Tibial nerve (tissue), 4 donors: ENCODE measurements around the gene BDH2.

Experiments
- CTCF ChIP-seq, 5 experiments: fragments of 200-600 bp in 3 of 5; fragments of 450-650 bp in 2 of 5; sonication (generic) in 3 of 5; IDR thresholded peaks; one replicate each; pipeline ENCODE4 v1.5.1; 2016 to 2019; ENCODE audit warnings: antibody characterized with exemption in 5 of 5, mild to moderate bottlenecking in 3 of 5, moderate library complexity in 2 of 5
- EP300 ChIP-seq, 2 donors: sonication (generic); formaldehyde crosslinking; IDR thresholded peaks; one replicate each; pipeline ENCODE4 v1.6.1; 2017; ENCODE audit warnings: antibody characterized with exemption in 2 of 2, mild to moderate bottlenecking in 1 of 2
- POLR2A ChIP-seq, 2 donors: fragments of 450-650 bp; IDR thresholded peaks; one replicate each; pipeline ENCODE4 v1.6.1; 2017; ENCODE audit warnings: antibody characterized with exemption in 2 of 2, mild to moderate bottlenecking in 2 of 2, moderate library complexity in 2 of 2

DNA sequence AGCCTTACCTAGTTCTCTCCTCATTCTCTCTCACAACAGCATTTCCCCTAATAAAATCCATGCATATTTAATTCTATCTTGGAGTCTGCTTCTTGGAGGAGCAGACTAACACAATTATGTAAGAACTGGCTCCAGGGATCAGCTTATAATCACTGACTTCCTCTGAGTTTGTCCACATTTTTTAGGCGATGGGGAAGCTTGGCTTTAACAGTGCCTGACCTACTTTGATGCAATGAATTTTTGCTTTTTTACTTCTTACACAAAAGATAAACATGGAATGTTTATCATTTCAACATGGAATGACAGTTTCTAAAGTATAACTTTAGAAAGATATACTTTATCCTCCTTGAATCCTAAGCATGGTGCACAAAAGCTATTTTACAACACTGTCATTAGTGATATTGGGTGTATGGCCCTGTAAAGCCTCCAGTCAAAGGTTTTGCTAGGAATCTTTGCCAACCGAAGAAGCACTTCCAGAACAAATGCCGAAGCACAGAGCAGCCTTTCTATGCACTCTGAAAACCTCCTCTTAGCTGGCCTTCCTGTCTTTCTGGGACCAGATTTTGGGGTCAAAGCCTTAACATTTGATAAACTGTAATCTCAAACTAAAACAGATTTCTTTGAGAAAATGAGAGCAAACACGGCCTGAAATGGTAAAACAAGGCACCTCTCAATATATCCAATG lies 736 bp downstream of the BDH2 start:
- TF ChIP-seq CTCF (IDR thresholded peaks at IDR 0.05) = no peak
- TF ChIP-seq POLR2A (IDR thresholded peaks at IDR 0.05) = no peak
- no peak for TF ChIP-seq EP300 (IDR thresholded peaks at IDR 0.05)
